GM18868 (cell line): ENCODE measurements around the gene NOP53.
"Not testable (repeated sequence)": the region's sequence is repeated elsewhere in the genome, so short reads cannot be mapped to it uniquely, and the experiment has no call there.

Source experiments
- ATAC-seq: cut with Tn5 transposase; IDR thresholded peaks from one replicate; pipeline ENCODE4 v1.9.1; 2021; ENCODE audit warnings: mild to moderate bottlenecking, moderate library complexity; ENCODE audit not compliant: unreplicated experiment

NOP53 gene

DNA sequence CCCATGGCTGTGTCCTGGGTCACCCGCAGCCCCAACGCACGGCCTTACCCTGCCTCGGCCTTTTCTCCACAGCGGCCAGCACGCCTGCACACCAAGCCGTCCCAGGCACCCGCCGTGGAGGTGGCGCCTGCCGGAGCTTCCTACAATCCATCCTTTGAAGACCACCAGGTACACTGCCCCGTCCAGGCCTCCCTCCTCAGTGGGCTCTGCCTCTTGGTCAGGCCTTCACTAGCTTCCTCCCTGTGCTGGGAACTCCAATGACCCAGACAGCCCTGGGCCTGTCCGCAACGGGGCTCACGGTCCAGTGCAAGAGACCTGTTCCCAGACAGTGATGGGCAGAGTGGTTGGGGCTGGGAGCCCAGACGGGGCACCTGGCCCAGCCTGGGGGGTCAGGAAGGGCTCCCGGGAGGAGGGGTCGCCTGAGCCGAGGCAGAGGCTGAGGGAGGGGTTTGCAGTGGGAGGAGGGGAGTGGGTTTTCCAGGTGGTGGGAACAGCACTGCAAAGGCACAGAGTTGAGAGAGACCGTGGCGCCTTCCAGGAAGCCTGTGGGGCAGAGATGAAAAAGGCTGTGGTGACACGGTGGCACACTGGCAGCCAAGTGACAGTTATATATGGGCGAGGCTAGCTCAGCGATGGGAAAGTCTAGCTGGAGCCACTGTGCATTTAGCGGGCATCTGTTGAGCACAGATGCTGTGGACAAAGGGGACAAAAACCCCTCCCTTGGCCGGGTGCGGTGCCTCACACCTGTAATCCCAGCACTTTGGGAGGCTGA, 7.3 kb downstream of the NOP53 start:
- ATAC-seq = no peak

DNA sequence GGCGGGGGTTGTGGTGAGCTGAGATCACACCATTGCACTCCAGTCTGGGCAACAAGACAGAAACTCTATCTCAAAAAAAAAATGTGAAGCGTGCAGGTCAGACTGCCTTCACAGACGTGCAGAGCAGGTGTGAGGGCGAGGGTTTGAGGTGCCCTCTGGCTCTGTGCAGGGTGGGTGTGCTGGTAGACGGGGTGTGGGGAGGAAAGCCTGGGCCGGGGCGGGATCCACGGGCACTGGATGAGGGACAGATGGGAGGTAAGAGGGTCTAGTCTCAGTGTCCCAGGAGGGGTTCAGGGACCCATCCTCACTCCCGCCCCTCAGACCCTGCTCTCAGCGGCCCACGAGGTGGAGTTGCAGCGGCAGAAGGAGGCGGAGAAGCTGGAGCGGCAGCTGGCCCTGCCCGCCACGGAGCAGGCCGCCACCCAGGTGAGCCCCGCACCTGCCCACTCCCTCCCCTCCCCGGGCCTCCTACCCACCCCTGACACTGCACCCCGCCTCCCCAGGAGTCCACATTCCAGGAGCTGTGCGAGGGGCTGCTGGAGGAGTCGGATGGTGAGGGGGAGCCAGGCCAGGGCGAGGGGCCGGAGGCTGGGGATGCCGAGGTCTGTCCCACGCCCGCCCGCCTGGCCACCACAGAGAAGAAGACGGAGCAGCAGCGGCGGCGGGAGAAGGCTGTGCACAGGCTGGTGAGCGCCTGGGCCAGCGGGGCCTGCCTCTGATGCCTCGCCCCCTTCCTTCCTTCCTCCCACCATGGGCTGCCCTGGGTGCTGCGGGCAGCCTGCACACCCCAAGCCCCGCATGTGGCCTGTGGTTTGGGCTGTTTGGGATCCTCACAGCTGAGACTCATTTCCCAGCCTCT, 9.1 kb downstream of the NOP53 start:
- no peak for ATAC-seq

DNA sequence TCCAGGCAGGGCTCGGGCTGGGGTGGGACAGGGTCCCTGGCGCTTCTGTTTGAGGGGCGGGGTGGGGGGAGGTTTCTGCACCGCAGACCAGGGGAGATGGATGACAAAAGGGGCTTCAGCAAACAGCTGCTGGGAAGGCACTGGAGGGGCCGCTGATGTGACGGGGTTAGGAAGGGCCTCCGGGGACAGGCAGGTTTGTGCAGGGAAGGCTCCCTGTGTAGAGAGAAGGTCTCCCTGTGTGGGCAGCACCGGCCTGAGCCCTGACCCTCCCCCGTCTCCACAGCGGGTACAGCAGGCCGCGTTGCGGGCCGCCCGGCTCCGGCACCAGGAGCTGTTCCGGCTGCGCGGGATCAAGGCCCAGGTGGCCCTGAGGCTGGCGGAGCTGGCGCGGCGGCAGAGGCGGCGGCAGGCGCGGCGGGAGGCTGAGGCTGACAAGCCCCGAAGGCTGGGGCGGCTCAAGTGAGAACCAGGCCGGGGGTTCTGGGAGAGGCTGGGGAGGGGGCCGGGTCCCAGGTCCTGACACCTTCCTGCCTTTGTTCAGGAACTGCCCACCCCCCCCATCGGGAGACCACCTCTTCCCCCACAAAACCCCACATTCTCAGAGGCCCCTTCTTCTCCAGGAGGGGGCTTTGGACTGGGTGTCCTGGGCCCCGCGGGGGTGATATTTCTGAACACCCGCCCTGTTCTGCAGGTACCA, 9.9 kb downstream of the NOP53 start:
- no peak for ATAC-seq

DNA sequence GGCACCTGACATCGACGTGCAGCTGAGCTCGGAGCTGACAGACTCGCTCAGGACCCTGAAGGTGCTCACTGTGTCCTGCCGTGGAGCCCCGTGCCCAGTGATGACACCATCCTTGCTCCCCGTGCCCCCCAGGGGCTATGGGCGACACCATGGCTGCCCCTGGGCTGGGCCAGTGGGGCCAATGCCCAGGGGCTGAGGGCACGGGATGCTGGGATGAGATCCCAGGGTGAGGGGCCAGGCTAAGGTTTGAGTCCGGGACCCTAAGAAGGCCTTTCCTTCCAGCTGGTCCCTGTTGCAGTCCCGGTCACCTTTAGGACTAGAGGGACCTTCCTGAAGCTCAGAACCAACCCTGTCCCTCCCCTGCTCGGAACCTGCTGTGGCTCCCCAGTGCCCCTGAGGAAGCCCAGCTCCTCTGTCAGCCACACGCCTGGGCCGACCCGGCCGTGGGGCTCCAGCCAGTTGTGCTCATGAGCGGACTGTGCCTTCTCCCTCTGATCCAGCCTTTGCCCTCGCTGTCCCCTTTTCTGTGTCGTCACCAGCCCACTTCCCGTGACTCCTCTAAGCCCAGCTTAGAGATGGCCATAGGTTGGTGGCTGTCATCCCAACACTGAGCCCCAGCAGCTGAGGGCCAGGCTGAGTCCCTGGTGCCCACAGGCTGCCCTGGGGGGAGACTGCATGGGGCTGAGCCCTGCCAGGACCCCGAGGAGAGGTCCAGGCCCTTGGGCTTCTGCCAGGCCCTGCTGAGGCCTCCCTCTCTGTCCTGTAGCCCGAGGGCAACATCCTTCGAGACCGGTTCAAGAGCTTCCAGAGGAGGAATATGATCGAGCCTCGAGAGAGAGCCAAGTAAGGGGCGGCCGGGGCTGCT, 10.6 kb downstream of the NOP53 start:
- ATAC-seq = no peak

DNA sequence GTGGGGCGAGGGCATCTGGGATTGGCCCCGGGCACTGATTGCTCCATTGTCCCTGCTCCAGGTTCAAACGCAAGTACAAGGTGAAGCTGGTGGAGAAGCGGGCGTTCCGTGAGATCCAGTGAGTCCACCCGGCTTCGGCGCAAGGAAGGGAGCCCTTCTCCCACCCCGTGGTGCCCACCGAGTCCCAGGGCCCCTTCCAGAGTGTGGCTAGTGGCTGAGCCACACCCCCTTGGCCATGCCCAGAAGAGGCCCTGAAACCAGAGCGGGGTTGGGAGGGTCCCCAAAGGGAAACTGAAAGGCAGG, 11.2 kb downstream of the NOP53 start:
- ATAC-seq = no peak

DNA sequence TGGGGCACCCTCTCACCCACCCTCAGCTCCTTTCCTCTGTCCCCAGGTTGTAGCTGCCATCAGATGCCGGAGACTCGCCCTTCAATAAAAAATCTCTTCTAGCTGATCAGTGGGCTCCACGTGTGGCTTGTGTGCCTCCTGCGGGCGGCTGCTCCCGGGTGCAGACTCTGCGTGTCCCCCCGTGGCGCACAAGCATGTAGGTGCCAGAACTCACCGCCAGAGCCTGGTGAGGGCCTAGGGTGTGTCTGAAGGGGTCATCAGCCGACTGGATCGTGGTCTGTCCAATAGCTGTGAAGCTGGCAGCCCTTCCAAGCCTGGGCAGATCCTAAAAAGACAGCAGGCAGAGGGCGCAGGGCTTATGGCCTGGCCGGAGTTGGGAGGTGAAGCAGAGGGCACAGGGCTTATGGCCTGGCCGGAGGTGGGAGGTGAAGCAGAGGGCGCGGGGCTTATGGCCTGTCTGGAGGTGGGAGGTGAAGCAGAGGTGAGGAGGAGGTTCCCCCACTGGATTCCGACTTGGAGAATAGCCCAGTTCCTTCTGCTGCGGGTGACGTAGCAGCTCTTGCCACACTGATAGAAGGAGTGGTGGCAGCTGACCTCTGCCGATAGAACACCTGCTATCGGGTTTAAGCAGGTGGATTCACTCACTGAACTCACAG, 11.7 kb downstream of the NOP53 start:
- no peak for ATAC-seq

DNA sequence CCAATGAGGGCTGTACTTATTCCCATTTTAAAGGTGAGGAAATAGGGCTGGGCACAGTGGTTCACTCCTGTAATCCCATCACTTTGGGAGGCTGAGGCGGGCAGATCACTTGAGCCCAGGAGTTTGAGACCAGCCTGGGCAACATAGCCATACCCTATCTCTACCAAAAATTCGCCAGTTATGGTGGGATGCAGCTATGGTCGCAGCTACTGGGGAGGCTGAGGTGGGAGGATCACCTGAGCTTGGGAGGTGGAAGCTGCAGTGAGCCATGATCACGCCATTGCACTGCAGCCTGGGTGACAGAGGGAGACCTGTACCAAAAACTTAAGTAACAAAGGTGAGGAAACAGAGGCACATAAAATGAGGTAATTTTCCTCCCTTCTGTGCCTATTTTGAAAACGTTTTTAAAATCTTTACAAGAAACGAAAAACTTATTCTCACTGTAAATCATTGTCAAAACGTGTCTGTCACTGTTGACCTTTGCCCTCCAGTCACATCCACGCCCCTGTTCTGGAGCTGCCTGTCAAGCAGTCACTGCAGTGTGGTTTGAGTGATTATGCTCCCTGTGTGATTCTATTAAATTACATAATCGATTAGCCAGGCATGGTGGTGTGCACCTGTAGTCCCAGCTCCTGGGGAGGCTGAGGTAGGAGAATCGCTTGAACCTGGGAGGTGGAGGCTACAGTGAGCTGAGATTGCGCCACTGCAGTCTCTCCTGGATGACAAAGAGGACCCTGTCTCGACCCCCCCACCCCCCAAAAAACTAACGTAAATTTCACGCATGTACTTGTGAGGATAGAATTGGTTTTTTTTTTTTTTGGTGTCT, 12.5 kb downstream of the NOP53 start:
- no peak for ATAC-seq

DNA sequence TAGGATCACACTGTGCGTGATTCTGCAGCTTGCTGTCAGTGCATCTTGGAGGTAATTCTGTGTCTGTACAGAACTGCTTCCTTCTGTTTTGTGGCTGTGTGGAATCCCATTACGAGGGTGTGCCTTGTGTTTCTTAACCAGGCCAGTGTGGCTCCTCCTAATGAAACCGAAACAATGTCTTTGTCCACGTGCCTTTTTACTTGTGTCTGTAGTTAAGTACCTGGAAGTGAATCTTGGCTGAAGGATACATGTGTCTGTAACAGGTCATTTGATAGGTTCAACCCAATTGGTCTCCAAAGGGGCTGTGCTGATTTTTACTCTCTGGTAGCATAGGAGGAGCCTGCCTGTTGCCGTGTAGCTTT, 13.1 kb downstream of the NOP53 start:
- no peak for ATAC-seq

DNA sequence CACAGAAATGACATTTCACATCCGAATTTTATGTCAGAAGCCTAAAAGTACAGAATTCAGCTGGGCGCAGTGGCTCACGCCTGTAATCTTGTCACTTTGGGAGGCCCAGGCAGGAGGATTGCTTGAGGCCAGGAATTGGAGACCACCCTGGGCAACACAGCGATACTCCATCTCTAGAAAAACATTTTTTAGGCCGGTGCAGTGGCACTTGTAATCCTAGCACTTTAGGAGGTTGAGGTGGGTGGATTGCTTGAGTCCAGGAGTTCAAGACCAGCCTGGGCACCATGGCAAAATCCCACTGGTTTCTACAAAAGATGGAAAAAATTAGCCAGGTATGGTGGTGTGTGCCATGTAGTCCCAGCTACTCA, 15.3 kb downstream of the NOP53 start:
- ATAC-seq = no peak

DNA sequence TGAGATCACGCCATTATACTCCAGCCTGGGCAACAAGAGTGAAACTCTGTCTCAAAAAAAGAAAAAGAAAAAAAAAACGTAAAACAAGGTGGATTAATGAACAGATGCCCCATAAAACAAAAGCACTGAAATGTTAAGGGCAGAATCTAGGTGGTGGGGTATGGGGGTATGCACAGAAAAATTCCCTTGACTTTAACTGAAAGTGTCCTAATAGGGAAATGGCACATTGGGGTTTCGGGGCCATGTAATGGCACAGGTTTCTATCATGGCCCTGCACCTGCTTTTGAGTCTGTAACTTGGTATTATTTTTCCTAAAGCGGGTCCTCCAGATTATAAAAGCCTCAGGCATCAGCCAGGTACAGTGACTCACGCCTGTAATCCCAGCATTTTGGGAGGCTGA, 16.2 kb downstream of the NOP53 start:
- no peak for ATAC-seq

DNA sequence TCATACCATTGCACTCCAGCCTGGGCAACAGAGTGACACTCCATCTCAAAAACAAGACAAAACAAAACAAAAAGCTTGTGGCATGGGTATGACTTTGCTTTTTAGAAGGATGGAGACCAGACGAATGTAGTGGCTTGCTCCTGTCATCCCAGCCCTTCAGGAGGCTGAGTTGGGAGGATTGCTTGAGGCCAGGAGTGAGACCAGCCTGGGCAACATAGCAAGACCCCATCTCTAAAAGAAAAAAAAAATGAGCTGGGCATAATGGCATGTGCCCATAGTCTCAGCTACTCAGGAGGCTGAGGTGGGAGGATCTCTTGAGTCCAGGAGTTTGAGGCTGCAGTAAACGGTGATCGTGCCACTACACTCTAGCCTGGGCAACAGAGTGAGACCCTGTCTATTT, 16.8 kb downstream of the NOP53 start:
- ATAC-seq = no peak

DNA sequence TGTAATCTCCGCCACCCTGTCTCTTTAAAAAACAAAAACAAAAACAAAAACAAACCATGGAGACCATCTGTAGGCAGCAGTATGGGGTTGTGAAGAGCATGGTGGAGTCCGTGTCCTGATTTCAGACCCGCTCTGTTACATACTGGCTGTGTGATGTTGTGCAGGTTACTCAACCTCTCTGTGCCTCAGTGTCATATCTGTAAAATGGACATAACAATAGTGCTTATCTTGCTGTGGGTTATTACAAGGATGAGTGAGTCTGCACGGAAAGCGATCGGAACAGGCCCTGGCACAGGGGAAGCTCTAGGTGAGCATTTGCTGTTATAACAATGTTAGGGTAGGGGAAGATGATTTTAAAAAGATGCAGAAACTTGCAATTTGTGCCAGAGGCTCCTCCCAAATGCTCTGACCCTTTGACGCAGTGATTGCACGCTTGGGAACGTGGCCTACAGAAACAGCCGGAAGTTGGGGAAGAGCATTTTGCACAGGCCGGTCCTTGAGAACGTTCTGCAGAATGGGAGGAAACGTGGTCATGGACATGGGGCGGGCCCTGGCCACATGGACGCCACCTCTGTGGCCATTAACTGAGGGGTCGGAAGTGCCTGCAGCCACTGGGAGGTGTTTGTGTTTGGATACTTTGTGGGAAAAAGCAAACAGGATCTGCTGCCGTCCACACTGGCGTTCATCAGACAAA, 17.4 kb downstream of the NOP53 start:
- ATAC-seq = no peak

DNA sequence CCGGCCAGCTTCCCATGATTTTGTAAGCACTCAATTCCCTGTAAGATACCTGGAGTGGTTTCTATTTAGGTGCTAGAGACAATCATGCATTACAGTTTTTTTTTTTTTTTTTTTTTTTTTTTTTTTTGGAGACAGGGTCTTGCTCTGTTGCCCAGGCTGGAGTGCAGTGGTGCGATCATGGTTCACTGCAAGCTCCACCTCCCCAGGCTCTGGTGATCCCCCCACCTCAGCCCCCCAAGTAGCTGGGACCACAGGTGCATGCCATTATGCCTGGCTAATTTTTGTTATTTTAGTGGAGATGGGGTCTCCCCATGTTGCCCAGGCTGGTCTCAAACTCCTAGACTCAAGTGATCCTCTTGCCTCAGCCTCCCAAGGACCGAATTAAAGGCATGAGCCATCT, 19.4 kb downstream of the NOP53 start:
- ATAC-seq = not testable (repeated sequence)

DNA sequence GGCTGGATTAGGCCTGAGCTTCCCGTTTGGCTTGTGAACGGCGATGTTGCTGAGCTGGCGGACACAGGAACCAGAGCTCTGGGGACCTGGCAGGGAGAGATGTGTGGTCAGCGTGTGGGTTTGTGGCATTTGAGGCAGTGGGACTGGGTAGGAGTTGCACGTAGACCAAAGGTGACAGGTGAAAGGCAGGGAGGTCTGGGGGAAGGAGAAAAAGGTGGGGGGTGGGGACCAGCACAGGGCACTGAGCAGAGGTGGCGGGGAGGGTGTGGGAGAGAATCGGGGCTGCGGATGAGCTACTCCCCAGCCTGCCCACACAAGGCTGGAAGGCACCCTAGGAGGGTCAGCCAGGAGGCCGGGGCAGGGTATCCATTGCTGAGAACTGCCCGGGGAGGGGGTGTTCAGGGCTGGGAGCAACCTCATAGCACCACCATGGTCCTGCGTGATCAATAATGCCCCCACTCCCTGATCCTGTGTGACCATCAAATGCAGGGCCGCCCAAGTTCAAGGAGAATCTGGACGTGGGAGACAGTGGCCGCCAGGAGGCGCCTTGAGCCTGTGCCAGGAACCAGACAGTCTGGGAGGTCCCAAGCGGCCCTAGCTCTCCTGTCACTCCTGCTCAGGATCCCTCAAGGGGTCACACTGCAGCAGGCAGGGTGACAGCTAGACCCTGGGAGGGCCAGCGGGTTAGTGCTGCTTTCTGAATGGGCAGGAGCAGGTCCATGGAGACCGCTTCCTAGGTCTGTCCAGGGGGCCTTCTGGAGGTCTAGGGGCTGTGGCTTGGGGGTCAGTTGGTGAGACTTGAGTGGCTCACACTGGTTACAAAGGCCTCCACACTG, 20.4 kb downstream of the NOP53 start:
- no peak for ATAC-seq

DNA sequence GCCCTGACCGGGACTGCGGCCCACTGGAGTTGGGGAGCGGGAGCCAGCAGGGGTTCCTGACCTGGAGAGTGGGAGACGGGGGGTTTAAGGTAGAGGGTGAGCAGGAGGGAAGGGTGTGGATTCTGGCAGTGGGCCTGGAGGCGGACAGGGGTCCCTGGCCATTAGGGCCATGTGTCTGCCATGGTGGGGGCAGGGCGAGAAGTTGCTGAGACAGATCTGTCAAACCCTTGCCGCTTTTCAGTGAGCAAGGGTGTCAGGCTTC, 20.9 kb downstream of the NOP53 start:
- no peak for ATAC-seq

DNA sequence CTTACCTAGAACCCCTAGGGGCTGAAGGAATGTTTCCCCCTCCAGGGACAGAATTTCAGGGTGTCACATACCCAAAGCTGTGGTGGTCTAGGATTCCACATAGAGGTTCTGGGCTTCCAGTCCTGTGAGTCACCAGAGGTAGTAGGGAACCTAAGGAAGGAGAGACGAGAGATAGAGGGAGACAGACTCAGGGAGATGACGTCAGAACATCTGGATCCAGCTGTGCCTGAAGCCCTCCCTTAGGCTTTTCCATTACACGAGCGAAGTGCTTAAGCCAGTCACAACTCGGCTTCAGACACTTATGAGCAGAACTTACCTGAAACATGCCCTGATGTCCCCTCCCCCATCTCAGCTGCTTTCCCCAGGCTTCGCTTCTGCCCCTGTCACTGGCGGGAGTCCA, 21.3 kb downstream of the NOP53 start:
- no peak for ATAC-seq

DNA sequence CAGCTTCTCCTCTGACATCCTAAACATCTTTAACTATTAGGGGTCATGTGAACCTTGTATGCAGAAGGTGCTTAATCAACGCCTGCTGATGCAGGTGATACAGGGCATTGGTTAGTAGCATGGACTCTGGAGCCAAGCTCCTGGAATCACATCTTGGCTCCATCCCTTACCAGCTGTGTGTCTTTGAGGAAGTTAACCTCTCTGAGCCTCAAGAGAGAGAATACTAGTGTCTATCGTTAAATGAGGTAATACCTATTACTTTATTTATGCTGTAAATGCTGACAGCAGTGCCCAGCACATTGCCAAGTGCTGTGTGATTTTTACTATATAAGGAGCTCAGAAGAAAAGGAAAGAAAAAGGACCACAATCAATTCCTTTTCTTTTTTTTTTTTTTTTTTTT, 22.0 kb downstream of the NOP53 start:
- no peak for ATAC-seq

DNA sequence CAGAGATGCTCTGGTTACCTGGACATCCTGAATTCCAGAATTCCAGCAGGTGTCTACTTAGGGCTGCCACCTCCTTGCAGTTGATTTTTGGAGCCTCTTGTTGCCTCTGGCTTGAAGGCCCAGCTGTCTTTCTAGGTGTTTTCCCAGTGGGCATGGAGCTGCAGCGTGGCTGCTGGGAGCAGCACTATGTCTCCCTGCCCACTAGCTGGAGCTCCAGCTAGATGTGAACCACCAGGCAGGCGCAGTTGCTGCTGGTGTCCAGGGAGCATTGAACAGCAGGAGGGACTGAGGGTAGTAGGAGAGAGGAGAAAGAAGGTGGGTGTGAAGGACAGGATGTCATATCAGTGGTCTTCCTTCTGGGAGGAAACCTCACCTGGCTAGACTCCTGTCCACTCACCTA, 23.3 kb downstream of the NOP53 start:
- ATAC-seq = no peak

DNA sequence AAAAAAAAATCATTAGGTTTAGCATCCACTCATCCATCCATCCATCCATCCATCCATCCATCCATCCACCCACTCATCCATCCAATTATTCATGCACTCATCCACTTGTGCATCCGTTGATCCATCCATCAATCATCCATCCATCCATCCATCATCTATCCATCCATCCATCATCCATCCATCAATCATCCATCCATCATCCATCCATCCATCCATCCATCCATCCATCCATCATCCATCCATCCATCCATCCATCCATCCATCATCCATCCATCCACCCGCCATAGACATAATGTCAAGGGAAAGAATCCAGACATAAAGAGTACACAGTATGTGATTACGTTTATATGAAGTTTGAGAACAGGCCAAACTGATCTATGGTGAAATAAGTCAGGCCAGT, 24.2 kb downstream of the NOP53 start:
- no peak for ATAC-seq
